GM12892 (cell line): ENCODE measurements around the gene HADHB.

Experiments used
- POLR2A ChIP-seq: IDR thresholded peaks from 2 replicates; pipeline ENCODE4 v1.6.1; 2011; ENCODE audit warnings: low read depth, low read length, control low read depth
- POLR2AphosphoS5 ChIP-seq: IDR thresholded peaks from 2 replicates; pipeline ENCODE4 v1.6.1; 2011; ENCODE audit warnings: low read depth, low read length, control low read depth
- TAF1 ChIP-seq: IDR thresholded peaks from 2 replicates; pipeline ENCODE4 v1.6.1; 2011; ENCODE audit warnings: low read depth, mild to moderate bottlenecking, control low read depth, low read length, borderline replicate concordance

DNA sequence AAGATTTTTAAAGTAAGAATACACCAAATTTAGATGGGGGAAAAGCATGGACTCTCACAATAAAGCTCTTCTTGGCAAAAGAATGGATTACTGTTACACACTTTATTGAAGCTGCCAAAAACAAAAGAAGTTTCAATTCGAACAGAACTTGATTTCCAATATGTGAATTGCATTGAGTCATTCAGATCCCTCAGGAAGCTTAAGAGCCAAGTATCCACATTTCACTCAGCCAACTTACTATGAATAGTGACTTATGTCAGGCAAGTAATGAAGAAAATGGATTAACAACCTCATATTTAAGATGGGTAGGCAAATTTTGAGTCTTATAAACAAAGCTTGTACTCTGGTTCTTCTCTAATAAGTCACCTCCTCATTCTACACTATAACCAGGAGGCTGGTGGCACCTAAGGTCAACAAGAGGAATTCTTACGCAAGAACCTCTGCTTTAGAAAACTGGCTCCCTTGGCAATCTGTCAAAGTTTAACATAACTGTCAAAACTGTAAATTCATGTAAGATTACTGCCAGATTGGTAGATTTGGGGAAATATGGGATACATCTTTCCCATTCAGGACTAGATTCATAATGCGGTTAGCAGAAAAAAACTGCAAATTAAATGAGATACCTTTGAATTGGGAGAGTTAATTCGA lies 6.3 kb upstream of the HADHB start:
- TF ChIP-seq POLR2A (no peak), TAF1 (no peak), POLR2AphosphoS5 (no peak)
